A549 (cell line): Measurements from ENCODE around the gene PSMD1. TPM values are rescaled to one million over a fixed set of nuclear protein-coding genes. Genes with fewer than 3 reads are reported as not detected.
"Not testable (repeated sequence)": the region's sequence is repeated elsewhere in the genome, so short reads cannot be mapped to it uniquely, and the experiment has no call there.

Experiments
- ATAC-seq, 2 experiments: fragments of 200-7000 bp in 1 of 2; fragments of >200 bp in 1 of 2; cut with Nextera tagmentation in 1 of 2; cut with Tn5 transposase in 1 of 2; 3 replicates each; pipeline versions ENCODE4 v1.8.0 to v1.9.1; 2018 to 2020; ENCODE audit warnings: mild to moderate bottlenecking in 1 of 2, moderate library complexity in 1 of 2
- CTCF ChIA-PET: fragments of 300-600 bp; sonication (Branson Sonifier 250); formaldehyde crosslinking; extraction: SDS; loops from one replicate; lab custom pipeline; 2021; ENCODE audit warnings: antibody characterized with exemption, inconsistent platforms; lab: Yijun Ruan, JAX
- POLR2A ChIA-PET: fragments of 350-600 bp; formaldehyde crosslinking; extraction: SDS; loops from one replicate; lab custom pipeline; 2021; ENCODE audit warnings: antibody characterized with exemption, inconsistent platforms; lab: Yijun Ruan, JAX
- DNase-seq, 2 experiments: peaks; one replicate each; pipeline versions ENCODE4 v3.0.0 to v3.0.0-alpha.2; 2011 to 2016; ENCODE audit warnings: low read depth in 1 of 2, low spot score in 1 of 2
- FAIRE-seq: peaks from 2 replicates; lab custom pipeline; 2011; peaks lifted over from hg19 to GRCh38; lab: Jason Lieb, UNC
- H3K27ac ChIP-seq, 2 experiments: fragments of >200 bp; sonication (Bioruptor Twin); formaldehyde crosslinking; 3 replicates each; pipeline ENCODE4 v1.5.1; 2016 to 2017
- H3K4me1 ChIP-seq: fragments of >200 bp; sonication (Bioruptor Twin); formaldehyde crosslinking; 3 replicates; pipeline ENCODE4 v1.6.1; 2016
- H3K4me2 ChIP-seq: fragments of >200 bp; sonication (Bioruptor Twin); formaldehyde crosslinking; 3 replicates; pipeline ENCODE4 v1.6.1; 2016
- H3K4me3 ChIP-seq: fragments of >200 bp; sonication (Bioruptor Twin); formaldehyde crosslinking; 3 replicates; pipeline ENCODE4 v1.5.1; 2016
- H3K9me3 ChIP-seq: fragments of >200 bp; sonication (Bioruptor Twin); formaldehyde crosslinking; 3 replicates; pipeline ENCODE4 v1.6.1; 2016
- BHLHE40 ChIP-seq: IDR thresholded peaks from 2 replicates; pipeline ENCODE4 v1.6.1; 2012; ENCODE audit warnings: low read depth, low read length, inconsistent platforms
- CBX8 ChIP-seq: fragments of 200-600 bp; sonication (generic); IDR thresholded peaks from 2 replicates; pipeline ENCODE4 v1.6.1; 2016
- CEBPB ChIP-seq, 2 experiments: fragments of >200 bp in 1 of 2; sonication (Bioruptor Twin) in 1 of 2; formaldehyde crosslinking in 1 of 2; IDR thresholded peaks; 2 replicates each; pipeline ENCODE4 v1.6.1; 2012 to 2016
- ESRRA ChIP-seq: fragments of 150-350 bp; IDR thresholded peaks from 2 replicates; pipeline ENCODE4 v1.6.1; 2014; ENCODE audit warnings: mild to moderate bottlenecking, low read length, borderline replicate concordance
- FOSB ChIP-seq: fragments of 250-450 bp; sonication (Bioruptor Pico); IDR thresholded peaks from 2 replicates; pipeline ENCODE4 v1.5.0; 2020; ENCODE audit warnings: mild to moderate bottlenecking, moderate library complexity
- FOXS1 ChIP-seq: fragments of 250-450 bp; sonication (Bioruptor Pico); IDR thresholded peaks from 2 replicates; pipeline ENCODE4 v1.5.0; 2020; ENCODE audit warnings: mild to moderate bottlenecking, moderate library complexity
- GATA3 ChIP-seq: IDR thresholded peaks from 2 replicates; pipeline ENCODE4 v1.6.1; 2012; ENCODE audit warnings: borderline replicate concordance
- HEYL ChIP-seq: fragments of 250-450 bp; sonication (Bioruptor Pico); IDR thresholded peaks from 2 replicates; pipeline ENCODE4 v1.8.0; 2021; ENCODE audit warnings: mild to moderate bottlenecking, moderate library complexity
- HOXA7 ChIP-seq: fragments of 250-450 bp; sonication (Bioruptor Pico); IDR thresholded peaks from 2 replicates; pipeline ENCODE4 v1.5.0; 2020; ENCODE audit warnings: mild to moderate bottlenecking, moderate library complexity
- HOXB13 ChIP-seq: fragments of 250-450 bp; sonication (Bioruptor Pico); IDR thresholded peaks from 2 replicates; pipeline ENCODE4 v1.5.0; 2020; ENCODE audit warnings: low read depth, mild to moderate bottlenecking, moderate library complexity
- JUNB ChIP-seq: fragments of >200 bp; sonication (Bioruptor Twin); formaldehyde crosslinking; IDR thresholded peaks from 2 replicates; pipeline ENCODE4 v1.6.1; 2016
- KDM1A ChIP-seq: fragments of 200-600 bp; sonication (generic); IDR thresholded peaks from 2 replicates; pipeline ENCODE4 v1.6.1; 2016; ENCODE audit warnings: low read depth, mild to moderate bottlenecking
- MYC ChIP-seq: IDR thresholded peaks from 2 replicates; pipeline ENCODE4 v1.6.1; 2012; ENCODE audit warnings: mild to moderate bottlenecking, inconsistent platforms, low read length, improper control_type of control experiment, borderline replicate concordance
- RAD21 ChIP-seq, 2 experiments: fragments of >200 bp in 1 of 2; sonication (Bioruptor Twin) in 1 of 2; formaldehyde crosslinking in 1 of 2; IDR thresholded peaks in 1 of 2; conservative IDR thresholded peaks in 1 of 2; 2 replicates in 1 of 2; 3 replicates in 1 of 2; pipeline ENCODE4 v1.6.1; 2012 to 2018; ENCODE audit warnings: inconsistent platforms in 1 of 2
- RARB ChIP-seq: fragments of 250-450 bp; sonication (Bioruptor Pico); IDR thresholded peaks from 2 replicates; pipeline ENCODE4 v1.8.0; 2021; ENCODE audit warnings: mild to moderate bottlenecking, moderate library complexity
- RFX5 ChIP-seq: fragments of 450-650 bp; IDR thresholded peaks from 2 replicates; pipeline ENCODE4 v1.7.1; 2014; ENCODE audit warnings: antibody characterized with exemption, mild to moderate bottlenecking, moderate library complexity
- SREBF2 ChIP-seq: fragments of 450-650 bp; IDR thresholded peaks from 2 replicates; pipeline ENCODE4 v1.6.1; 2014; ENCODE audit warnings: mild to moderate bottlenecking, moderate library complexity
- TP53 ChIP-seq: fragments of 250-450 bp; sonication (Bioruptor Pico); IDR thresholded peaks from 2 replicates; pipeline ENCODE4 v1.5.0; 2021; ENCODE audit warnings: mild to moderate bottlenecking, moderate library complexity
- ZFP36 ChIP-seq: fragments of 450-650 bp; IDR thresholded peaks from 2 replicates; pipeline ENCODE4 v1.6.1; 2014; ENCODE audit warnings: borderline replicate concordance; ENCODE audit not compliant: partially characterized antibody
- ZNF302 ChIP-seq: fragments of 250-450 bp; sonication (Bioruptor Pico); IDR thresholded peaks from 2 replicates; pipeline ENCODE4 v1.9.0; 2021; ENCODE audit warnings: inconsistent platforms, mild to moderate bottlenecking, moderate library complexity
- ZSCAN20 ChIP-seq: fragments of 250-450 bp; sonication (Bioruptor Pico); IDR thresholded peaks from 2 replicates; pipeline ENCODE4 v1.8.0; 2022; ENCODE audit warnings: mild to moderate bottlenecking, moderate library complexity
- WGBS: methylation state at CpG from one replicate; pipeline ENCODE4 v1.1.6; 2017; ENCODE audit errors: missing lambda C conversion rate; 5-methylcytosine and 5-hydroxymethylcytosine counted together
- polyA plus RNA-seq, 4 experiments: library from polyadenylated mRNA; depleted of rRNA in 3 of 4; stranded (reverse); fragments of >200 nt; fragmentation: RNase III in 1 of 4; extraction: RNeasy Plus Mini Kit Qiagen cat#74134 plus additional on column Dnase treatment in 1 of 4; gene quantifications; 2 replicates in 3 of 4; 3 replicates in 1 of 4; pipeline ENCODE4 v1.2.3, GENCODE V29; 2011 to 2017
- TF ChIP-seq, protein P1 (sequence below): fragments of 150-350 bp; IDR thresholded peaks from 2 replicates; pipeline ENCODE4 v1.6.1; 2014; ENCODE audit warnings: low read depth, mild to moderate bottlenecking, low read length
- TF ChIP-seq, protein P2 (sequence below): fragments of >200 bp; sonication (Bioruptor Twin); formaldehyde crosslinking; IDR thresholded peaks from 2 replicates; pipeline ENCODE4 v1.6.1; 2016
- TF ChIP-seq, protein P3 (sequence below): IDR thresholded peaks from 2 replicates; pipeline ENCODE4 v1.6.1; 2012; ENCODE audit warnings: low read depth, borderline replicate concordance
- TF ChIP-seq, protein P4 (sequence below): fragments of 250-450 bp; sonication (Bioruptor Pico); IDR thresholded peaks from 2 replicates; pipeline ENCODE4 v1.5.0; 2020; ENCODE audit warnings: low read depth, mild to moderate bottlenecking, moderate library complexity

PSMD1 gene
- polyA plus RNA-seq, 2 of the 4 experiments (the other 2 are of a cell fraction): 122 to 248 TPM

DNA sequence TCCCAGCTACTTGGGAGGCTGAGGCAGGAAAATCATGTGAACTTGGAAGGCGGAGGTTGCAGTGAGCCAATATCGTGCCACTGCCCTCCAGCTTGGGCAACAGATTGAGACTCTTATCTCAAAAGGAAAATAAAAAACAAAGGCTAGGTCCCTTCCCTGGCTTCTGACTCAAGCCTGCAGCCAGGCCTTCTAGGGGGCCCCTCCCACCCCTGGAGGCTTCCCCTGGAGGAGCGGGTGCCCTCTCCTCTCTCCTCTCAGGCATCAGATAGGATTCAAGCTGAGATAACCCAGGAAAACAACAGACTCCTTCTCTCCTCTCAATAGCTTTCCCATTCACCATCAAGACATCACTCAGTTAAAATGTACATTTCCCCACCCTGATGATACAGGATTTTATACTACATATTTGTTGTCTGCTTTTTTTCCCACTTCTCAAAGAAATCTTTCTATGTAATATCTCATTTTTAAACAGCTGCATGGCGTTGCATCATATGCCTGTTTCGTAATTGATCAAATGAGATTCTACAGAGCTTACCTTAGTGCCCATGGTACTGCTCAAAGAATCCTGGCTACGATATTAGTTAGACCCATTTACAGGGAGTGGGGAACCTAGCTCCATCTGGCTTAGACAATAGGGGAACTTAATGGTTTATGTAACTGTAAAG is 40.0 kb upstream of the PSMD1 start:
- H3K4me1 ChIP-seq: no peaks in the 10 kb centered on the region
- POLR2A ChIA-PET: no interaction called here
- DNase-seq: no peak
- CTCF ChIA-PET: interaction anchor here (0.7 to 2.2 kb wide), 7 partner anchors 10 to 40 kb away, joined by 3 to 8 read pairs (median 5); no protein-coding TSS in a partner anchor
- H3K9me3 ChIP-seq: no peaks in the 10 kb centered on the region
- TF ChIP-seq ZFP36 (no peak), CEBPB (IDR thresholded peaks at IDR 0.05) (peak; percentile 49 to 63)
- TF ChIP-seq, all 56 proteins: peak for 1
- ATAC-seq: no peak
- FAIRE-seq: no peak
- H3K4me3 ChIP-seq: no peak overlapping the region
- WGBS: 65% methylated on average over 6 of the region's 6 CpGs
- H3K4me2 ChIP-seq: no peak overlapping the region
- 0 out of 6 replicates have a peak overlapping the region, but pooled peaks of 1 of the 2 experiments have one; percentile 21 for H3K27ac ChIP-seq

DNA sequence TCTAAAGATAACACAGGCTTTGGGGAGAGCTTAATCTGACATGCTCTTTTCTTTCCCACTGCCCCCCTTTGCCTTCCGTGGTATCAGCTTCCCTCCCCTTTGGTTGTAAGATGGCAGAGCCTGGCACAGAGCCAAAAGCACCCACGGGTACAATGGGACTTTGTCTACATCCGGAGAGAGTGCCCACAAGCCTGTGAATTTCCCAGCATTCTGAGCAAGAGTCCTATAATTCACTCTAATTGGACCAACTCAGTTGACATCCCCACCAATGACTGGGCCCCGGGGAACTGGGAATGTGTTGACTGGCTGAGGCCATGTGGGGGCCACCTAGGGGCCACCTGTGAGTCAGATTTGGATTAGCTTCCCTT is 39.5 kb upstream of the PSMD1 start:
- H3K27ac ChIP-seq: 0 out of 6 replicates have a peak overlapping the region, but pooled peaks of 1 of the 2 experiments have one; percentile 21
- ChIA-PET CTCF (interaction anchor here (1.0 to 2.2 kb wide), 5 partner anchors 10 to 36 kb away, joined by 3 to 8 read pairs (median 5); no protein-coding TSS in a partner anchor), POLR2A (no interaction called here)
- DNase-seq (peak in 1 of 2 experiments; percentile 14), ATAC-seq (peak in 1 of 2 experiments; percentile 46; a peak in 2 of 6 replicates), FAIRE-seq (no peak)
- TF ChIP-seq, protein P1, sequence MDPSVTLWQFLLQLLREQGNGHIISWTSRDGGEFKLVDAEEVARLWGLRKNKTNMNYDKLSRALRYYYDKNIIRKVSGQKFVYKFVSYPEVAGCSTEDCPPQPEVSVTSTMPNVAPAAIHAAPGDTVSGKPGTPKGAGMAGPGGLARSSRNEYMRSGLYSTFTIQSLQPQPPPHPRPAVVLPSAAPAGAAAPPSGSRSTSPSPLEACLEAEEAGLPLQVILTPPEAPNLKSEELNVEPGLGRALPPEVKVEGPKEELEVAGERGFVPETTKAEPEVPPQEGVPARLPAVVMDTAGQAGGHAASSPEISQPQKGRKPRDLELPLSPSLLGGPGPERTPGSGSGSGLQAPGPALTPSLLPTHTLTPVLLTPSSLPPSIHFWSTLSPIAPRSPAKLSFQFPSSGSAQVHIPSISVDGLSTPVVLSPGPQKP: no peak
- TF ChIP-seq KDM1A (no peak), HEYL (CRISPR knock-in tag) (no peak), ZNF302 (no peak), RFX5 (no peak), BHLHE40 (no peak), TP53 (CRISPR knock-in tag) (no peak), FOXS1 (CRISPR knock-in tag) (no peak), CBX8 (no peak), JUNB (no peak), SREBF2 (no peak), RAD21 (conservative IDR thresholded peaks at IDR 0.05 in 1 of 2, IDR thresholded peaks at IDR 0.05 in 1 of 2) (no peak)
- TF ChIP-seq, protein P2, sequence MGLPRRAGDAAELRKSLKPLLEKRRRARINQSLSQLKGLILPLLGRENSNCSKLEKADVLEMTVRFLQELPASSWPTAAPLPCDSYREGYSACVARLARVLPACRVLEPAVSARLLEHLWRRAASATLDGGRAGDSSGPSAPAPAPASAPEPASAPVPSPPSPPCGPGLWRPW: no peak
- TF ChIP-seq, protein P3, sequence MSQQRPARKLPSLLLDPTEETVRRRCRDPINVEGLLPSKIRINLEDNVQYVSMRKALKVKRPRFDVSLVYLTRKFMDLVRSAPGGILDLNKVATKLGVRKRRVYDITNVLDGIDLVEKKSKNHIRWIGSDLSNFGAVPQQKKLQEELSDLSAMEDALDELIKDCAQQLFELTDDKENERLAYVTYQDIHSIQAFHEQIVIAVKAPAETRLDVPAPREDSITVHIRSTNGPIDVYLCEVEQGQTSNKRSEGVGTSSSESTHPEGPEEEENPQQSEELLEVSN: no peak
- 21% methylated on average over 3 of the region's 4 CpGs for WGBS
- H3K4me2 ChIP-seq: no peak overlapping the region
- no peaks in the 10 kb centered on the region for H3K4me1 ChIP-seq
- no peaks in the 10 kb centered on the region for H3K9me3 ChIP-seq
- H3K4me3 ChIP-seq: no peak overlapping the region

DNA sequence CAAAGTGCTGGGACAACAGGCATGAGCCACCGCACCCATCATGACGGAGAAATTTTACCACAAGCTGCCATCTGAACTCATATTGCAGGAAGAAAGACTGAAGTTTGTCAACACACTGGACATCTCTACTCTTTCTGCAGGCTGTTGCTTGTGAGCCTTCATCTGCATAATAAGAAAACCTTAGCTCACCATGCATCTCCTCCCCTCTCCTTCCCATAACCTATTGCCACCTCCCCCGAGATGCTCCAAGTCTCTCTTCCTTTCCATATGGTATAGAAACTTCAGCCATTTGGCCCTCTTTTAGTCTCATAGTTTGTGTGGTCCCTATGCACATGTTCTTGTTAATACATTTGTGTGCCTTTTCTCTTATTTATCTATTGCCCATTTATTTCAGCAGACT is 38.5 kb upstream of the PSMD1 start:
- DNase-seq: no peak
- Histone ChIP-seq H3K27ac (no peak overlapping the region), H3K9me3 (no peaks in the 10 kb centered on the region), H3K4me3 (no peak overlapping the region), H3K4me1 (no peaks in the 10 kb centered on the region), H3K4me2 (no peak overlapping the region)
- CTCF ChIA-PET: interaction anchor here (1.5 kb wide), 1 partner anchor 35 kb away, joined by 5 read pairs; no protein-coding TSS in a partner anchor
- POLR2A ChIA-PET: no interaction called here
- TF ChIP-seq, protein P4, sequence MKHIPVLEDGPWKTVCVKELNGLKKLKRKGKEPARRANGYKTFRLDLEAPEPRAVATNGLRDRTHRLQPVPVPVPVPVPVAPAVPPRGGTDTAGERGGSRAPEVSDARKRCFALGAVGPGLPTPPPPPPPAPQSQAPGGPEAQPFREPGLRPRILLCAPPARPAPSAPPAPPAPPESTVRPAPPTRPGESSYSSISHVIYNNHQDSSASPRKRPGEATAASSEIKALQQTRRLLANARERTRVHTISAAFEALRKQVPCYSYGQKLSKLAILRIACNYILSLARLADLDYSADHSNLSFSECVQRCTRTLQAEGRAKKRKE (CRISPR knock-in tag): no peak
- no peak for TF ChIP-seq ESRRA
- no peak for TF ChIP-seq RARB (CRISPR knock-in tag)
- no peak for TF ChIP-seq ZFP36
- no peak for TF ChIP-seq GATA3
- no peak for TF ChIP-seq ZSCAN20 (CRISPR knock-in tag)
- TF ChIP-seq MYC: no peak
- TF ChIP-seq HOXA7 (CRISPR knock-in tag): no peak
- no peak for TF ChIP-seq HOXB13
- no peak for TF ChIP-seq FOSB
- ATAC-seq: no peak
- no peak for FAIRE-seq
- WGBS: 83% methylated on average over 3 of the region's 3 CpGs

DNA sequence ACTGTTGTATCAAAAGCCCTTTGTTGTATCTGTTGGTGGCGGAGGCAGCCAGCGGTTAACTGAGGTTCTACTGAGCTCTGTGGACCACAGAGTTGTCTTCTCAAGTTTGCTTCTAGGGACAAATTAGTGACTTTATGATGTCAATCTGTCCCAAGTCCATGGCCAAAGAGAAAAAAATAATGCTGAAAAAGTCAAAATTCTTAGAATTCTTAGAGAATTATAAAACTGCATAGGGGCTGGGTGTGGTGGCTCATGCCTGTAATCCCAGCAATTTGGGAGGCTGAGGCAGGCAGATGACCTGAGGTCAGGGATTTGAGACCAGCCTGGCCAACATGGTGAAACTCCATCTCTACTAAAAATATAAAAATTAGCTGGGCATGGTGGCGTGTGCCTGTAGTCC is 31.6 kb upstream of the PSMD1 start:
- H3K4me2 ChIP-seq, DNase-seq, H3K4me3 ChIP-seq, POLR2A ChIA-PET, H3K27ac ChIP-seq, ATAC-seq, H3K4me1 ChIP-seq, H3K9me3 ChIP-seq, FAIRE-seq: not testable (repeated sequence)
- CTCF ChIA-PET: interaction anchor here (1.0 kb wide), 1 partner anchor 37 kb away, joined by 3 read pairs; no protein-coding TSS in a partner anchor
- WGBS: 96% methylated on average over 3 of the region's 3 CpGs
